GM23248 (cell line): ENCODE data around the gene TALDO1. TPM values are rescaled to one million over a fixed set of nuclear protein-coding genes. Genes with fewer than 3 reads are reported as not detected.
A peak's percentile ranks its signal among the peaks of the same experiment; 100 is the strongest.

ENCODE experiments used
- DNase-seq: peaks from one replicate; pipeline ENCODE4 v3.0.0-alpha.2; 2015
- H2AFZ ChIP-seq: fragments of 200-600 bp; sonication (generic); 2 replicates; pipeline ENCODE4 v1.6.1; 2016; ENCODE audit warnings: antibody characterized with exemption
- H3F3A ChIP-seq: fragments of 200-600 bp; sonication (generic); 2 replicates; pipeline ENCODE4 v1.6.1; 2016; ENCODE audit warnings: mild to moderate bottlenecking, antibody characterized with exemption, mixed run types; ENCODE audit not compliant: insufficient read depth
- H3K27ac ChIP-seq: fragments of 200-600 bp; sonication (generic); 2 replicates; pipeline ENCODE4 v1.5.1; 2016; ENCODE audit warnings: mild to moderate bottlenecking
- H3K27me3 ChIP-seq: fragments of 200-600 bp; sonication (generic); replicated peaks from 2 replicates; pipeline ENCODE4 v1.6.1; 2016; ENCODE audit warnings: mild to moderate bottlenecking; ENCODE audit not compliant: insufficient read depth
- H3K36me3 ChIP-seq: fragments of 200-600 bp; sonication (generic); 2 replicates; pipeline ENCODE4 v1.6.1; 2016; ENCODE audit warnings: low read depth, mild to moderate bottlenecking
- H3K4me1 ChIP-seq: fragments of 200-600 bp; sonication (generic); 2 replicates; pipeline ENCODE4 v1.6.1; 2016; ENCODE audit warnings: mild to moderate bottlenecking; ENCODE audit not compliant: insufficient read depth
- H3K4me2 ChIP-seq: fragments of 200-600 bp; sonication (generic); one replicate; pipeline ENCODE4 v1.6.1; 2016; ENCODE audit warnings: mild to moderate bottlenecking; ENCODE audit not compliant: unreplicated experiment
- H3K4me3 ChIP-seq: fragments of 200-600 bp; sonication (generic); 2 replicates; pipeline ENCODE4 v1.5.1; 2016; ENCODE audit warnings: mild to moderate bottlenecking
- H3K79me2 ChIP-seq: fragments of 200-600 bp; sonication (generic); 2 replicates; pipeline ENCODE4 v1.6.1; 2016; ENCODE audit warnings: mild to moderate bottlenecking; ENCODE audit not compliant: insufficient read depth
- H3K9ac ChIP-seq: fragments of 200-600 bp; sonication (generic); 2 replicates; pipeline ENCODE4 v1.6.1; 2016; ENCODE audit warnings: mild to moderate bottlenecking
- H3K9me2 ChIP-seq: fragments of 200-600 bp; sonication (generic); 2 replicates; pipeline ENCODE4 v1.6.1; 2016; ENCODE audit warnings: mixed run types, mild to moderate bottlenecking, moderate library complexity; ENCODE audit not compliant: insufficient read depth
- H3K9me3 ChIP-seq: fragments of 200-600 bp; sonication (generic); one replicate; pipeline ENCODE4 v1.6.1; 2017; ENCODE audit warnings: low read depth
- H4K20me1 ChIP-seq: fragments of 200-600 bp; sonication (generic); 2 replicates; pipeline ENCODE4 v1.6.0; 2016; ENCODE audit not compliant: insufficient read depth
- EZH2 ChIP-seq: fragments of 200-600 bp; sonication (generic); IDR thresholded peaks from 2 replicates; pipeline ENCODE4 v1.6.1; 2018; ENCODE audit warnings: antibody characterized with exemption, mild to moderate bottlenecking; ENCODE audit not compliant: insufficient read depth, poor library complexity, severe bottlenecking
- EZH2phosphoT487 ChIP-seq: fragments of 200-600 bp; sonication (generic); IDR thresholded peaks from 2 replicates; pipeline ENCODE4 v1.6.1; 2018; ENCODE audit warnings: antibody characterized with exemption, moderate library complexity, mild to moderate bottlenecking, low read depth; ENCODE audit not compliant: insufficient read depth
- WGBS, 2 experiments: methylation state at CpG; one replicate each; pipeline ENCODE4 v1.1.6; 2015 to 2017; ENCODE audit warnings: low lambda C conversion rate in 2 of 2, low coverage in 1 of 2; ENCODE audit errors: missing lambda C conversion rate in 2 of 2; 5-methylcytosine and 5-hydroxymethylcytosine counted together
- in situ Hi-C: fragments of 300-500 bp; cut with MboI; formaldehyde crosslinking; loops from 2 replicates; pipeline ENCODE4 v1.15.0; 2020
- polyA plus RNA-seq: library from polyadenylated mRNA; unstranded; fragments of >200 nt; fragmentation: Nextera tagmentation; extraction: Ambion mirVana; gene quantifications from 2 replicates; pipeline ENCODE4 v1.2.1, GENCODE V29; 2016
- total RNA-seq: library from RNA; depleted of rRNA; stranded (reverse); fragments of >200 nt; shearing (Covaris generic); gene quantifications from 2 replicates; pipeline ENCODE4 v1.2.3, GENCODE V29; 2014; rRNA removed

The TALDO1 gene
- 185 and 216 TPM in 2 replicates for total RNA-seq
- polyA plus RNA-seq: 313 and 318 TPM in 2 replicates

- Histone ChIP-seq H4K20me1 (no peaks in the 10 kb centered on the region), H3K27me3 (no peaks in the 10 kb centered on the region), H3F3A (peaks cover 9% of the 10 kb centered on the region; the same call in 1 of the 2 replicates), H3K9me3 (no peaks in the 10 kb centered on the region), H3K36me3 (no peaks in the 10 kb centered on the region), H3K9me2 (no peaks in the 10 kb centered on the region), H3K4me2 (peak within 1 kb of the TSS; percentile 93), H2AFZ (peak within 1 kb of the TSS; percentile 85), H3K79me2 (peaks cover 51% of the 10 kb centered on the region), H3K9ac (peak within 1 kb of the TSS; percentile 93), H3K4me1 (peaks cover 10% of the 10 kb centered on the region; the same call in 1 of the 2 replicates), H3K4me3 (peak within 1 kb of the TSS; percentile 87), H3K27ac (peak within 1 kb of the TSS; percentile 87)
- peak; percentile 97 for DNase-seq
- WGBS, 2 experiments: 1 to 2% methylated on average over 46 to 101 of the region's 112 CpGs
- TF ChIP-seq EZH2phosphoT487 (no peak), EZH2 (no peak)
- in situ Hi-C loops: no loop called here
These were observed at the start of gene TALDO1 for GRCh38 chr11:747158-748006. Gene TALDO1 (plus strand): TSS chr11:747464. CDS start chr11:747482, 18 bp downstream.

GRCh38 chr11:697811-698311, 49.4 kb upstream of the TALDO1 start:
- H3F3A ChIP-seq: peaks cover 25% of the 10 kb centered on the region
- H3K4me2 ChIP-seq: peak overlapping the region; percentile 87

GRCh38 chr11:698493-699115, 48.7 kb upstream of the TALDO1 start:
- no peak for DNase-seq
- peaks cover 34% of the 10 kb centered on the region for H3K4me1 ChIP-seq
- H3F3A ChIP-seq: peaks cover 31% of the 10 kb centered on the region
- H3K79me2 ChIP-seq: peaks cover 61% of the 10 kb centered on the region
- no peak overlapping the region for H3K4me2 ChIP-seq
- peak overlapping the region; percentile 94 for H3K27ac ChIP-seq
- H4K20me1 ChIP-seq: no peaks in the 10 kb centered on the region
- H3K27me3 ChIP-seq: no peaks in the 10 kb centered on the region
- 77 to 78% methylated on average over 17 of the region's 17 CpGs for WGBS, 2 experiments
- no peaks in the 10 kb centered on the region for H3K36me3 ChIP-seq
- in situ Hi-C loops: no loop called here
- H3K9ac ChIP-seq: peak overlapping the region; percentile 96; the same call in 1 of the 2 replicates
- H2AFZ ChIP-seq: no peak overlapping the region
- TF ChIP-seq EZH2phosphoT487 (no peak), EZH2 (no peak)
- no peaks in the 10 kb centered on the region for H3K9me2 ChIP-seq
- no peaks in the 10 kb centered on the region for H3K9me3 ChIP-seq
- H3K4me3 ChIP-seq: no peak overlapping the region

More at GRCh38 chr11:697811-698311, 49.4 kb upstream of the TALDO1 start:
- 66 to 69% methylated on average over 11 of the region's 11 CpGs for WGBS, 2 experiments
- H3K27me3 ChIP-seq: no peaks in the 10 kb centered on the region
- H3K9me2 ChIP-seq: no peaks in the 10 kb centered on the region
- H3K79me2 ChIP-seq: peaks cover 64% of the 10 kb centered on the region
- no peaks in the 10 kb centered on the region for H4K20me1 ChIP-seq
- no peaks in the 10 kb centered on the region for H3K9me3 ChIP-seq
- in situ Hi-C loops: no loop called here
- peak; percentile 62 for DNase-seq
- H2AFZ ChIP-seq: no peak overlapping the region
- peaks cover 35% of the 10 kb centered on the region for H3K4me1 ChIP-seq
- H3K4me3 ChIP-seq: peak overlapping the region; percentile 84
- H3K9ac ChIP-seq: peak overlapping the region; percentile 96
- TF ChIP-seq EZH2phosphoT487 (no peak), EZH2 (no peak)
- peak overlapping the region; percentile 94 for H3K27ac ChIP-seq
- no peaks in the 10 kb centered on the region for H3K36me3 ChIP-seq

GRCh38 chr11:699116-699508, 48.2 kb upstream of the TALDO1 start:
- Histone ChIP-seq H2AFZ (no peak overlapping the region), H3K79me2 (peaks cover 61% of the 10 kb centered on the region), H3F3A (peaks cover 31% of the 10 kb centered on the region), H3K27ac (no peak overlapping the region), H3K4me3 (no peak overlapping the region), H3K4me2 (no peak overlapping the region), H3K36me3 (no peaks in the 10 kb centered on the region), H3K27me3 (no peaks in the 10 kb centered on the region), H3K4me1 (peaks cover 29% of the 10 kb centered on the region), H4K20me1 (no peaks in the 10 kb centered on the region), H3K9me2 (no peaks in the 10 kb centered on the region), H3K9me3 (no peaks in the 10 kb centered on the region), H3K9ac (no peak overlapping the region)
- no peak for DNase-seq
- in situ Hi-C loops: no loop called here
- TF ChIP-seq EZH2 (no peak), EZH2phosphoT487 (no peak)
- 92 to 94% methylated on average over 7 of the region's 7 CpGs for WGBS, 2 experiments
